ENCODE data around the gene LCE1E.

LCE1E gene

GRCh38 chr1:152824964-152825363 lies 38.9 kb downstream of the LCE1E start (continued):
- TF ChIP-seq, protein P1, sequence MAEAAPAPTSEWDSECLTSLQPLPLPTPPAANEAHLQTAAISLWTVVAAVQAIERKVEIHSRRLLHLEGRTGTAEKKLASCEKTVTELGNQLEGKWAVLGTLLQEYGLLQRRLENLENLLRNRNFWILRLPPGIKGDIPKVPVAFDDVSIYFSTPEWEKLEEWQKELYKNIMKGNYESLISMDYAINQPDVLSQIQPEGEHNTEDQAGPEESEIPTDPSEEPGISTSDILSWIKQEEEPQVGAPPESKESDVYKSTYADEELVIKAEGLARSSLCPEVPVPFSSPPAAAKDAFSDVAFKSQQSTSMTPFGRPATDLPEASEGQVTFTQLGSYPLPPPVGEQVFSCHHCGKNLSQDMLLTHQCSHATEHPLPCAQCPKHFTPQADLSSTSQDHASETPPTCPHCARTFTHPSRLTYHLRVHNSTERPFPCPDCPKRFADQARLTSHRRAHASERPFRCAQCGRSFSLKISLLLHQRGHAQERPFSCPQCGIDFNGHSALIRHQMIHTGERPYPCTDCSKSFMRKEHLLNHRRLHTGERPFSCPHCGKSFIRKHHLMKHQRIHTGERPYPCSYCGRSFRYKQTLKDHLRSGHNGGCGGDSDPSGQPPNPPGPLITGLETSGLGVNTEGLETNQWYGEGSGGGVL (tag by site-specific recombination; IDR thresholded peaks at IDR 0.05): no peak
- TF ChIP-seq WT1 (tag by site-specific recombination; IDR thresholded peaks at IDR 0.05): no peak

- ChIA-PET POLR2A (no interaction called here), CTCF (interaction anchor here (0.8 kb wide), 1 partner anchor 92 kb away, joined by 3 read pairs; no protein-coding TSS in a partner anchor)
- H3K36me3 ChIP-seq (ENCODE audit: control insufficient read depth in 2 of 2, insufficient read depth in 1 of 2, low read length in 2 of 2): no peaks in the 10 kb centered on the region
- H3K27ac ChIP-seq (ENCODE audit: extremely low read depth, low read depth, low read length): no peak within 1 kb of the TSS
- no peaks in the 10 kb centered on the region for H3K4me1 ChIP-seq (ENCODE audit: control insufficient read depth, insufficient read depth, low read length)
- H3K9me3 ChIP-seq (ENCODE audit: control insufficient read depth, insufficient read depth, low read depth, low read length): no peaks in the 10 kb centered on the region
- TF ChIP-seq ZNF521 (tag by site-specific recombination; IDR thresholded peaks at IDR 0.05) (no peak), ZNF132 (tag by site-specific recombination; IDR thresholded peaks at IDR 0.05; ENCODE audit: borderline replicate concordance) (no peak), ZNF37A (tag by site-specific recombination; IDR thresholded peaks at IDR 0.05) (no peak), ZNF629 (tag by site-specific recombination; IDR thresholded peaks at IDR 0.05) (no peak), ZBTB1 (tag by site-specific recombination; IDR thresholded peaks at IDR 0.05) (no peak), ZNF692 (tag by site-specific recombination; IDR thresholded peaks at IDR 0.05) (no peak), ZNF768 (tag by site-specific recombination; IDR thresholded peaks at IDR 0.05) (no peak)
- TF ChIP-seq, protein P2, sequence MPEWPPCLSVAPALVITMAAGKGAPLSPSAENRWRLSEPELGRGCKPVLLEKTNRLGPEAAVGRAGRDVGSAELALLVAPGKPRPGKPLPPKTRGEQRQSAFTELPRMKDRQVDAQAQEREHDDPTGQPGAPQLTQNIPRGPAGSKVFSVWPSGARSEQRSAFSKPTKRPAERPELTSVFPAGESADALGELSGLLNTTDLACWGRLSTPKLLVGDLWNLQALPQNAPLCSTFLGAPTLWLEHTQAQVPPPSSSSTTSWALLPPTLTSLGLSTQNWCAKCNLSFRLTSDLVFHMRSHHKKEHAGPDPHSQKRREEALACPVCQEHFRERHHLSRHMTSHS (tag by site-specific recombination; IDR thresholded peaks at IDR 0.05): no peak
- H3K4me3 ChIP-seq (ENCODE audit: low read depth, low read length): no peak within 1 kb of the TSS
These were observed 41.1 kb downstream of the LCE1E start, which contains the start of gene LCE1A for GRCh38 chr1:152827173-152827572. Gene LCE1A (plus strand): TSS chr1:152827473. CDS start chr1:152827473, 0 bp downstream.

GRCh38 chr1:152836870-152837269 lies 50.8 kb downstream of the LCE1E start:
- H3K4me1 ChIP-seq (ENCODE audit: control insufficient read depth, insufficient read depth, low read length): no peaks in the 10 kb centered on the region
- CTCF ChIA-PET: interaction anchor here (0.6 kb wide), 1 partner anchor 33 kb away, joined by 3 read pairs; no protein-coding TSS in a partner anchor
- H3K27ac ChIP-seq (ENCODE audit: extremely low read depth, low read depth, low read length): no peak overlapping the region
- H3K9me3 ChIP-seq (ENCODE audit: control insufficient read depth, insufficient read depth, low read depth, low read length): no peaks in the 10 kb centered on the region
- H3K36me3 ChIP-seq (ENCODE audit: control insufficient read depth in 2 of 2, insufficient read depth in 1 of 2, low read length in 2 of 2): no peaks in the 10 kb centered on the region
- POLR2A ChIA-PET: no interaction called here
- H3K4me3 ChIP-seq (ENCODE audit: low read depth, low read length): no peak overlapping the region
- TF ChIP-seq ZNF624 (tag by site-specific recombination; IDR thresholded peaks at IDR 0.05): no peak
